CD4-positive, alpha-beta T cell treated with Interferon alpha-2 for 1 hour (primary cell): ENCODE results near the gene CCDC30.

Experiments used
- DNase-seq, 2 donors: peaks; one replicate each; pipeline ENCODE4 v3.0.0-alpha.2; 2020 to 2022

CCDC30 gene

GRCh38 chr1:42698081-42698813 lies 235.2 kb downstream of the CCDC30 start:
- DNase-seq, result no peak

GRCh38 chr1:42700006-42700405 lies 236.9 kb downstream of the CCDC30 start:
- DNase-seq, result no peak

- no peak for DNase-seq
Measured at GRCh38 chr1:42703888-42704464, 240.9 kb downstream of the CCDC30 start.
